Heart left ventricle (tissue), 11 donors: Measurements from ENCODE around the gene ASB13. TPM values are rescaled to one million over a fixed set of nuclear protein-coding genes. Genes with fewer than 3 reads are reported as not detected.

ENCODE experiments used
- polyA plus RNA-seq, 2 donors: library from polyadenylated mRNA; stranded (reverse); fragments of 200-250 nt; gene quantifications; one replicate each; pipeline ENCODE4 v1.2.3, GENCODE V29; 2013
- total RNA-seq, 9 donors: library from RNA; depleted of rRNA in 2 of 9; stranded (reverse); fragments of >200 nt in 2 of 9; fragmentation: NEBNext Ultra II Directional in 3 of 9; extraction: Animal tissue kit (Norgen Biotek cat#: 25700) in 3 of 9; gene quantifications; one replicate each; pipeline versions ENCODE4 v1.1.0 to v1.2.4, GENCODE V29; 2016 to 2023
- donor health status: ischemic (EF 13 %, LVEDD 7.1; RV severe dilation, severe dysfunction).
- donor health status: healthy with polysubstance abuse.
- donor health status: DM: no; HTN: yes; CAD: no.
- donor health status: DM: no; HTN: no; CAD: no.
- donor health status: ischemic (EF 25% LVEDD 5.7; RV mildly dilated, moderate dysfunction).
- donor health status: healthy.
- donor health status: DM: yes; HTN: yes; CAD: no.
- donor health status: PGD.
- donor health status: nonischemic (EF 23%, LVEDD 6.1; RV moderate dilation, normal function).

The ASB13 gene
- total and polyA plus RNA-seq, 11 donors: 9.9 to 18.6 (median 13.3) TPM

Other genes with a start within 250 kb of the ASB13 start
- gene CALML5, start 167.0 kb downstream of the ASB13 start, total RNA-seq: not detected
- not detected for gene CALML5, start 167.0 kb downstream of the ASB13 start, polyA plus RNA-seq
- gene CALML3, start 141.6 kb downstream of the ASB13 start, total RNA-seq: not detected
- gene CALML3, start 141.6 kb downstream of the ASB13 start, polyA plus RNA-seq: under 1 TPM in 1 of 2 donors, not detected in 1; 0.03 TPM
- 10 to 100 TPM; 28.7 to 47.2 (median 35.5) TPM for gene TASOR2, start 18.2 kb upstream of the ASB13 start, total RNA-seq
- gene TASOR2, start 18.2 kb upstream of the ASB13 start, polyA plus RNA-seq: 10 to 100 TPM in 1 of 2 donors, 1 to 10 TPM in 1; 9.6 to 16.9 TPM
- gene GDI2, start 146.8 kb upstream of the ASB13 start, total RNA-seq: 100 to 1,000 TPM in 7 of 9 donors, 10 to 100 TPM in 2; 92.0 to 161 (median 117) TPM
- 100 to 1,000 TPM in 1 of 2 donors, 10 to 100 TPM in 1; 20.0 to 167 TPM for gene GDI2, start 146.8 kb upstream of the ASB13 start, polyA plus RNA-seq
- 1 to 10 TPM; 1.7 to 5.0 (median 2.9) TPM for gene ANKRD16, start 223.3 kb upstream of the ASB13 start, total RNA-seq
- gene ANKRD16, start 223.3 kb upstream of the ASB13 start, polyA plus RNA-seq: 1 to 10 TPM; 2.0 to 2.7 TPM
- 100 to 1,000 TPM in 2 of 9 donors, 10 to 100 TPM in 7; 57.4 to 111 (median 83.5) TPM for gene FBH1, start 223.6 kb upstream of the ASB13 start, total RNA-seq
- 10 to 100 TPM; 59.1 to 84.4 TPM for gene FBH1, start 223.6 kb upstream of the ASB13 start, polyA plus RNA-seq